ENCODE measurements around the gene PSD4. TPM values are rescaled to one million over a fixed set of nuclear protein-coding genes. Genes with fewer than 3 reads are reported as not detected.

The PSD4 gene
- total RNA-seq (ENCODE audit: insufficient read depth, low replicate concordance) = 6.5 TPM

GRCh38 chr2:113173542-113174375 lies at the start of gene PSD4:
PSD4 (plus strand) TSS chr2:113173971; CDS start chr2:113182457, 8,486 bp downstream.
- DNase-seq (ENCODE audit: low spot score) = no peak

GRCh38 chr2:113124181-113124961 lies 49.4 kb upstream of the PSD4 start:
- DNase-seq (ENCODE audit: low spot score) = no peak

- no peak for DNase-seq (ENCODE audit: low spot score)
Measured at GRCh38 chr2:113124984-113125855, 48.6 kb upstream of the PSD4 start.

GRCh38 chr2:113126845-113127645 lies 46.7 kb upstream of the PSD4 start, which contains the start of gene IL1RN:
IL1RN (plus strand) TSS chr2:113127598; CDS start chr2:113127625, 27 bp downstream.
- no peak for DNase-seq (ENCODE audit: low spot score)

GRCh38 chr2:113127646-113128570 lies 45.9 kb upstream of the PSD4 start:
- no peak for DNase-seq (ENCODE audit: low spot score)

- no peak for DNase-seq (ENCODE audit: low spot score)
Measured at GRCh38 chr2:113129519-113130078, 44.2 kb upstream of the PSD4 start.

GRCh38 chr2:113131352-113132185 lies 42.2 kb upstream of the PSD4 start:
- no peak for DNase-seq (ENCODE audit: low spot score)

GRCh38 chr2:113132414-113133021 lies 41.3 kb upstream of the PSD4 start:
- no peak for DNase-seq (ENCODE audit: low spot score)

GRCh38 chr2:113133704-113134598 lies 39.8 kb upstream of the PSD4 start:
- no peak for DNase-seq (ENCODE audit: low spot score)

GRCh38 chr2:113134717-113135116 lies 39.1 kb upstream of the PSD4 start:
- DNase-seq (ENCODE audit: low spot score) = no peak

GRCh38 chr2:113135317-113135716 lies 38.5 kb upstream of the PSD4 start:
- no peak for DNase-seq (ENCODE audit: low spot score)

GRCh38 chr2:113136828-113137775 lies 36.7 kb upstream of the PSD4 start:
- peak; percentile 50 for DNase-seq (ENCODE audit: low spot score)

- DNase-seq (ENCODE audit: low spot score) = no peak
Measured at GRCh38 chr2:113137827-113138226, 35.9 kb upstream of the PSD4 start.

- peak; percentile 75 for DNase-seq (ENCODE audit: low spot score)
Measured at GRCh38 chr2:113138428-113139322, 35.1 kb upstream of the PSD4 start.

- no peak for DNase-seq (ENCODE audit: low spot score)
Measured at GRCh38 chr2:113141451-113141850, 32.3 kb upstream of the PSD4 start.
